Panc1 (cell line): ENCODE measurements around the gene SH3D19. TPM values are rescaled to one million over a fixed set of nuclear protein-coding genes. Genes with fewer than 3 reads are reported as not detected.

Experiments
- ATAC-seq: fragments of 200-7000 bp; cut with Tn5 transposase; 2 replicates; pipeline ENCODE4 v1.9.1; 2020; ENCODE audit warnings: mild to moderate bottlenecking, moderate library complexity
- BruUV-seq: library from RNA; stranded (reverse); fragments of 400-500 nt; replicated peaks from 2 replicates; lab custom pipeline; 2021; lab: Mats Ljungman, UMichigan
- CTCF ChIA-PET: fragments of 300-600 bp; sonication (Branson Sonifier 250); formaldehyde crosslinking; loops from one replicate; lab custom pipeline; 2022; ENCODE audit warnings: antibody characterized with exemption; lab: Charles Lee
- POLR2A ChIA-PET: fragments of 300-600 bp; sonication (Branson Sonifier 250); formaldehyde crosslinking; loops from one replicate; lab custom pipeline; 2022; ENCODE audit warnings: antibody characterized with exemption; lab: Charles Lee
- DNase-seq: peaks from one replicate; pipeline ENCODE4 v3.0.0-alpha.2; 2010; ENCODE audit warnings: low read depth, low spot score
- H3K27ac ChIP-seq: 2 replicates; pipeline ENCODE4 v1.5.1; 2011; ENCODE audit warnings: mild to moderate bottlenecking, low read length, inconsistent platforms
- H3K27me3 ChIP-seq: fragments of 200-500 bp; sonication (Bioruptor generic); 2 replicates; pipeline ENCODE4 v1.6.0; 2014; ENCODE audit warnings: low read length, inconsistent platforms; ENCODE audit not compliant: control insufficient read depth, insufficient read depth
- H3K36me3 ChIP-seq: fragments of 200-500 bp; sonication (Bioruptor generic); 2 replicates; pipeline ENCODE4 v1.5.1; 2014; ENCODE audit warnings: inconsistent platforms, mild to moderate bottlenecking, low read length, moderate library complexity; ENCODE audit not compliant: control insufficient read depth, insufficient read depth
- H3K4me1 ChIP-seq: 2 replicates; pipeline ENCODE4 v1.5.1; 2011; ENCODE audit warnings: inconsistent platforms, mild to moderate bottlenecking, low read length, moderate library complexity; ENCODE audit not compliant: control insufficient read depth, insufficient read depth
- H3K4me3 ChIP-seq, 2 experiments: 2 replicates each; pipeline ENCODE4 v1.5.1; 2011 to 2012; ENCODE audit warnings: low read depth in 2 of 2, low read length in 2 of 2, mild to moderate bottlenecking in 2 of 2, inconsistent platforms in 1 of 2, moderate library complexity in 1 of 2
- H3K9me3 ChIP-seq: fragments of 200-500 bp; sonication (Bioruptor generic); 2 replicates; pipeline ENCODE4 v1.5.1; 2014; ENCODE audit warnings: low read depth, mild to moderate bottlenecking, inconsistent platforms, low read length, moderate library complexity; ENCODE audit not compliant: control insufficient read depth, insufficient read depth
- POLR2AphosphoS5 ChIP-seq: IDR thresholded peaks from 2 replicates; pipeline ENCODE4 v1.6.1; 2012; ENCODE audit warnings: mild to moderate bottlenecking, low read depth, low read length, moderate library complexity
- SIN3A ChIP-seq: IDR thresholded peaks from 2 replicates; pipeline ENCODE4 v1.6.1; 2012; ENCODE audit warnings: low read depth, mild to moderate bottlenecking, low read length, moderate library complexity, borderline replicate concordance; ENCODE audit not compliant: insufficient read depth
- TCF7L2 ChIP-seq: IDR thresholded peaks from 2 replicates; pipeline ENCODE4 v1.6.1; 2011; ENCODE audit warnings: mild to moderate bottlenecking, low read depth, low read length, inconsistent platforms
- in situ Hi-C: cut with HindIII; loops from 2 replicates; pipeline ENCODE4 v1.10.0; 2016; ENCODE audit warnings: low sequenced_read_pairs, low pct_unique_long_range_greater_than_20kb
- intact Hi-C: fragments of 100-400 bp; cut with micrococcal nuclease; formaldehyde crosslinking; loops from one replicate; pipeline ENCODE4 v1.10.0; 2022; ENCODE audit not compliant: unreplicated experiment
- total RNA-seq: library from RNA; stranded (reverse); gene quantifications from one replicate; pipeline ENCODE4 v1.2.1, GENCODE V29; 2021; ENCODE audit not compliant: unreplicated experiment
- TF ChIP-seq, protein P1 (sequence below), 2 experiments: IDR thresholded peaks; 2 replicates each; pipeline ENCODE4 v1.6.1; 2011 to 2012; ENCODE audit warnings: low read depth in 2 of 2, control low read depth in 1 of 2, low read length in 1 of 2, mild to moderate bottlenecking in 1 of 2, moderate library complexity in 1 of 2; ENCODE audit not compliant: insufficient read depth in 1 of 2
- TF ChIP-seq, protein P2 (sequence below): fragments of 450-650 bp; IDR thresholded peaks from 2 replicates; pipeline ENCODE4 v1.5.1; 2017; ENCODE audit warnings: mild to moderate bottlenecking

Gene SH3D19
- total RNA-seq, 1 experiment from 2014 or later = 19.8 TPM

DNA sequence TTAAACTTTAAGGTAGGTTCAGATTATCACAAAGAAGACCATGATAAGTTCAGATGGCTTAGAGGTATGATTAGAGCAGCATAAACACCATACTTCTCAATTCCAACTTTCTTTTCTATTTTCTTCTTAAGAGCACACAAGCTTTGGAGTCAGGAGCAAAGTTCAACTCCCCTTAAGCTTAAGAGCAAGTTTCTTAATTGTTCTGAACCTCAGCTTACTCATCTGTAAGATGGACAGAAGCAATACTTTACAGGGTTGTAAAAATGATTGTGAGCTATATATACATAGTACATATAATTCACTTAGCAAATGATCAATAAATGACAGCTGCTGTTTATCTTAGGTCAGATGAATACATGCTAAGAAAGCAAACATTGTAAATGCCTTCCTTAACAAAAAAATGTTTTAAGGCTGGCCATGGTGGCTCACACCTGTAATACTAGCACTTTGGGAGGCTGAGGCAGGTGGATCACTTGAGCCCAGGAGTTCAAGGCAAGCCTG lies 250.9 kb downstream of the SH3D19 start:
- Histone ChIP-seq H3K27me3 (no peaks in the 10 kb centered on the region), H3K27ac (no peak overlapping the region), H3K9me3 (no peaks in the 10 kb centered on the region), H3K4me3 (no peak overlapping the region), H3K36me3 (no peaks in the 10 kb centered on the region), H3K4me1 (no peaks in the 10 kb centered on the region)
- BruUV-seq = no TSS peak
- ChIA-PET POLR2A (no interaction called here), CTCF (no interaction called here)
- no peak for ATAC-seq
- in situ Hi-C loops (no loop called here), intact Hi-C loops (no loop called here)
- TF ChIP-seq, protein P1, sequence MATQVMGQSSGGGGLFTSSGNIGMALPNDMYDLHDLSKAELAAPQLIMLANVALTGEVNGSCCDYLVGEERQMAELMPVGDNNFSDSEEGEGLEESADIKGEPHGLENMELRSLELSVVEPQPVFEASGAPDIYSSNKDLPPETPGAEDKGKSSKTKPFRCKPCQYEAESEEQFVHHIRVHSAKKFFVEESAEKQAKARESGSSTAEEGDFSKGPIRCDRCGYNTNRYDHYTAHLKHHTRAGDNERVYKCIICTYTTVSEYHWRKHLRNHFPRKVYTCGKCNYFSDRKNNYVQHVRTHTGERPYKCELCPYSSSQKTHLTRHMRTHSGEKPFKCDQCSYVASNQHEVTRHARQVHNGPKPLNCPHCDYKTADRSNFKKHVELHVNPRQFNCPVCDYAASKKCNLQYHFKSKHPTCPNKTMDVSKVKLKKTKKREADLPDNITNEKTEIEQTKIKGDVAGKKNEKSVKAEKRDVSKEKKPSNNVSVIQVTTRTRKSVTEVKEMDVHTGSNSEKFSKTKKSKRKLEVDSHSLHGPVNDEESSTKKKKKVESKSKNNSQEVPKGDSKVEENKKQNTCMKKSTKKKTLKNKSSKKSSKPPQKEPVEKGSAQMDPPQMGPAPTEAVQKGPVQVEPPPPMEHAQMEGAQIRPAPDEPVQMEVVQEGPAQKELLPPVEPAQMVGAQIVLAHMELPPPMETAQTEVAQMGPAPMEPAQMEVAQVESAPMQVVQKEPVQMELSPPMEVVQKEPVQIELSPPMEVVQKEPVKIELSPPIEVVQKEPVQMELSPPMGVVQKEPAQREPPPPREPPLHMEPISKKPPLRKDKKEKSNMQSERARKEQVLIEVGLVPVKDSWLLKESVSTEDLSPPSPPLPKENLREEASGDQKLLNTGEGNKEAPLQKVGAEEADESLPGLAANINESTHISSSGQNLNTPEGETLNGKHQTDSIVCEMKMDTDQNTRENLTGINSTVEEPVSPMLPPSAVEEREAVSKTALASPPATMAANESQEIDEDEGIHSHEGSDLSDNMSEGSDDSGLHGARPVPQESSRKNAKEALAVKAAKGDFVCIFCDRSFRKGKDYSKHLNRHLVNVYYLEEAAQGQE (IDR thresholded peaks at IDR 0.05; ENCODE audit: insufficient read depth in 1 of 2, low read depth in 2 of 2, low read length in 1 of 2) = no peak
- TF ChIP-seq, protein P2, sequence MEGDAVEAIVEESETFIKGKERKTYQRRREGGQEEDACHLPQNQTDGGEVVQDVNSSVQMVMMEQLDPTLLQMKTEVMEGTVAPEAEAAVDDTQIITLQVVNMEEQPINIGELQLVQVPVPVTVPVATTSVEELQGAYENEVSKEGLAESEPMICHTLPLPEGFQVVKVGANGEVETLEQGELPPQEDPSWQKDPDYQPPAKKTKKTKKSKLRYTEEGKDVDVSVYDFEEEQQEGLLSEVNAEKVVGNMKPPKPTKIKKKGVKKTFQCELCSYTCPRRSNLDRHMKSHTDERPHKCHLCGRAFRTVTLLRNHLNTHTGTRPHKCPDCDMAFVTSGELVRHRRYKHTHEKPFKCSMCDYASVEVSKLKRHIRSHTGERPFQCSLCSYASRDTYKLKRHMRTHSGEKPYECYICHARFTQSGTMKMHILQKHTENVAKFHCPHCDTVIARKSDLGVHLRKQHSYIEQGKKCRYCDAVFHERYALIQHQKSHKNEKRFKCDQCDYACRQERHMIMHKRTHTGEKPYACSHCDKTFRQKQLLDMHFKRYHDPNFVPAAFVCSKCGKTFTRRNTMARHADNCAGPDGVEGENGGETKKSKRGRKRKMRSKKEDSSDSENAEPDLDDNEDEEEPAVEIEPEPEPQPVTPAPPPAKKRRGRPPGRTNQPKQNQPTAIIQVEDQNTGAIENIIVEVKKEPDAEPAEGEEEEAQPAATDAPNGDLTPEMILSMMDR = no peak
- TF ChIP-seq POLR2AphosphoS5 (no peak), TCF7L2 (no peak), SIN3A (no peak)
- no peak for DNase-seq

Other genes starting within 250 kb of the SH3D19 start
- gene RPS3A, start 226.0 kb downstream of the SH3D19 start, total RNA-seq = 918 TPM
- gene PRSS48, start 48.4 kb downstream of the SH3D19 start, total RNA-seq = not detected
- 0.39 TPM for gene FHIP1A, start 83.6 kb upstream of the SH3D19 start, total RNA-seq